Measurements from ENCODE around the gene CELA1. TPM values are rescaled to one million over a fixed set of nuclear protein-coding genes. Genes with fewer than 3 reads are reported as not detected.
"Not testable (repeated sequence)": the region's sequence is repeated elsewhere in the genome, so short reads cannot be mapped to it uniquely, and the experiment has no call there.

The CELA1 gene
- total RNA-seq, 1 experiment from 2014 or later = not detected

- H3K36me3 Mint-ChIP-seq (ENCODE audit: insufficient read depth, unreplicated experiment) = no peaks in the 10 kb centered on the region
- H3K4me1 Mint-ChIP-seq (ENCODE audit: low read depth, unreplicated experiment) = peaks cover 21% of the 10 kb centered on the region
- H3K27ac Mint-ChIP-seq (ENCODE audit: unreplicated experiment) = no peak overlapping the region
- H3K4me3 Mint-ChIP-seq (ENCODE audit: low read depth, unreplicated experiment) = no peak overlapping the region
- no peaks in the 10 kb centered on the region for H3K9me3 Mint-ChIP-seq (ENCODE audit: low read depth, unreplicated experiment)
- intact Hi-C loops (cut with micrococcal nuclease; ENCODE audit: unreplicated experiment) = no loop called here
- CTCF ChIA-PET = interaction anchor here (0.7 kb wide), 1 partner anchor 11 kb away, joined by 4 read pairs; no protein-coding TSS in a partner anchor
- TF ChIP-seq CTCF (IDR thresholded peaks at IDR 0.05; ENCODE audit: unreplicated experiment) = no peak
- BruUV-seq (replicated peaks) = no TSS peak
- no peak for DNase-seq
- H3K27me3 Mint-ChIP-seq (ENCODE audit: unreplicated experiment) = no peaks in the 10 kb centered on the region
Observed at GRCh38 chr12:51318846-51319599, 27.5 kb downstream of the CELA1 start.

DNA sequence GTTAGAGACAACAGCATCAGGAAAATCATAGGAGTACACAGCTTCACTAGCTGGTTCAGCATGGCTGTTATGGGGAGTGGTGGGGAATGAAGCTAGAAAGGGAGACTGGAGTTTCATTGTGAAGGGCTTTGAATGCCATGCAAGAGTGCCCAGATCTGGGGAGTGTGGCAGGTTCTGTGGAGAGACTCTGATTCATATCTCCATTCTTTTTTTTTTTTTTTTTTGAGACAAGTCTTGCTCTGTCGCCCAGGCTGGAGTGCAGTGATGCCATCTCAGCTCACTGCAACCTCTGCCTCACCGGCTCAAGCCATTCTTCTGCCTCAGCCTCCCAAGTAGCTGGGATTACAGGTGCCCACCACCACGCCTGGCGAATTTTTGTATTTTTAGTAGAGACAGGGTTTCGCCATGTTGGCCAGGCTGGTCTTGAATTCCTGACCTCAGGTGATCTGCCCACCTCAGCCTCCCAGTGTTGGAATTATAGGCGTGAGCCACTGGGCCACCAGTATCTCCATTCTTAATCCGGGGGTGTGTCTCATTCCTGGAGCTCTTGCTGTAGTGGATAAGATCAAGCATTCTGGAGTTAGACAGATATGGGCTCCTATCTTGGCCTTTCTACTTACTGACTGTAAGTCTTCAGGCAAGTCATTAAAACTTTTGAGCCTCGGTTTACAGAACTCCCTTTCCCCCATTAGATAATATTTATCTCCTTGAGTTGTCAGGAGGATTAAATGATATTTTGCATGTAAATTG lies 28.2 kb downstream of the CELA1 start:
- H3K36me3 Mint-ChIP-seq (ENCODE audit: insufficient read depth, unreplicated experiment); H3K4me3 Mint-ChIP-seq (ENCODE audit: low read depth, unreplicated experiment); H3K27ac Mint-ChIP-seq (ENCODE audit: unreplicated experiment); BruUV-seq (replicated peaks); intact Hi-C loops (cut with micrococcal nuclease; ENCODE audit: unreplicated experiment); DNase-seq; H3K9me3 Mint-ChIP-seq (ENCODE audit: low read depth, unreplicated experiment); H3K27me3 Mint-ChIP-seq (ENCODE audit: unreplicated experiment): not testable (repeated sequence)
- CTCF ChIA-PET = interaction anchor here (0.7 kb wide), 1 partner anchor 10 kb away, joined by 4 read pairs; no protein-coding TSS in a partner anchor
- H3K4me1 Mint-ChIP-seq (ENCODE audit: low read depth, unreplicated experiment) = peaks cover 21% of the 10 kb centered on the region

DNA sequence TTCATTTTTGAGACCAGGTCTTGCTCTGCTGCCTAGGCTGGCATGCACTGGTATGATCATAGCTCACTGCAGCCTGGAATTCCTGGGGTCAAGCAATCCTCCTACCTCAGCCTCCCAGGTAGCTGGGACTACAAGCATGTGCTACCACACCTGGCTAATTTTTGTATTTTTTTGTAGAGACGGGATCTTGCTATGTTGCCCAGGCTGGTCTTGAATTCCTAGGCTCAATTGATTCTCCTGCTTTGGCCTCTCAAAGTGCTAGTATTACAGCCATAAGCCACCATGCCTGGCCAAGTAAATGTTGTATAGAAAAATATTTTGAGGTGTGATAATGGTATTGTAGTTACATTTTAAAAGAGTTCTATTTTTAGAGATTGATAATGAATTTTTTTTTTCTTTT lies 35.1 kb downstream of the CELA1 start:
- CTCF ChIA-PET = no interaction called here

DNA sequence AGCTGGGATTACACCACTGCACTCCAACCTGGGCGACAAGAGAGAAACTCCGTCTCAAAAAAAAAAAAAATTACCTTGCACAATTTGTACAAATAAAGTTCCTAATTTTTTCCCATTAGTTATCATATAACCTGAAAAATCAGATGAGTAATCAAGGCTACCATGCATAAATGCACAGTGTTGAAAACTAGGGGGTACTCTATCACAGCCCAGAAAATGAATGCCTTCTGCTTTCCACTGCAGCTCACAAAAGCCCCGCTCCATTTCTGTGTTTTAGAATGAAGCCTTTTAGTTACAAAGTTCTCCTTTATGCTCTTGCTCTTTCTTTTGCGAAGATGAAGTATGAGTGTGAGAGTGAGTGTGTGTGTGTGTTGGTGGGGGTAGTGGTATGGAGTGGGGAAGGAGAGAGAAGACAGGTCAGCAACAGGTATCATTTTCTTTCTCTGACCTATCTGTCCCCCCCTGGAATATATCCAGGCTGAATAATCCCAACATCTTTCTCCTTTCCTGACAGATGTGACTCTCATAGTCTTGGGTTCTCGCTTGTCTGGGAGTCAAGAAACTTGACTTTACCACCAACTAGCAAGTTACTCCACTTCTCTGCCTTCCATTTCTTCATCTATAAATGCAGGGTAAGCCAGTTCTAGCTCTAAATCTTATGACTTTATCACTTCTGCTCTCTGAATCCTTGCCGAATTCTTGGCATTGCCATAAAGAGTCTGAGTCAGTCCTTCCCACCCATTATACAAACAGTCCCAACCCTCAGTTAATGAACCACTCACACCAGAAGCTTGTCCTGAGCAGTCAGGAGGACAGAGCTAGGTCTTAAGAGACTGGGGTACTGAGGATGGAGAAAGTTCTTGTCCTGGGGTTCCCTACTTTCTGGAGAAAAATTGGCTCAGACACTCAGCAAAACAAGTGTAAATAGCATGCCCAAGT lies 38.6 kb downstream of the CELA1 start:
- H3K4me3 Mint-ChIP-seq (ENCODE audit: low read depth, unreplicated experiment) = peak overlapping the region; percentile 44
- H3K4me1 Mint-ChIP-seq (ENCODE audit: low read depth, unreplicated experiment) = peaks cover 16% of the 10 kb centered on the region
- CTCF ChIA-PET = interaction anchor here (0.7 to 1.8 kb wide), 7 partner anchors 9 to 54 kb away, joined by 3 to 11 read pairs (median 4); partner anchors contain the start of gene SMAGP
- peak; percentile 50 for DNase-seq
- peak overlapping the region; percentile 97 for H3K27ac Mint-ChIP-seq (ENCODE audit: unreplicated experiment)
- no peaks in the 10 kb centered on the region for H3K9me3 Mint-ChIP-seq (ENCODE audit: low read depth, unreplicated experiment)
- TF ChIP-seq CTCF (IDR thresholded peaks at IDR 0.05; ENCODE audit: unreplicated experiment) = no peak
- H3K27me3 Mint-ChIP-seq (ENCODE audit: unreplicated experiment) = no peaks in the 10 kb centered on the region
- peaks cover 9% of the 10 kb centered on the region for H3K36me3 Mint-ChIP-seq (ENCODE audit: insufficient read depth, unreplicated experiment)
- intact Hi-C loops (cut with micrococcal nuclease; ENCODE audit: unreplicated experiment) = loop anchor here (5.0 kb wide), 1 partner anchor 41 kb away; no protein-coding TSS in a partner anchor
- no TSS peak for BruUV-seq (replicated peaks)

More for the DNA sequence above, 35.1 kb downstream of the CELA1 start:
- TF ChIP-seq CTCF (IDR thresholded peaks at IDR 0.05; ENCODE audit: unreplicated experiment) = no peak
- BruUV-seq (replicated peaks) = no TSS peak
- H3K9me3 Mint-ChIP-seq (ENCODE audit: low read depth, unreplicated experiment) = no peaks in the 10 kb centered on the region
- peaks cover 16% of the 10 kb centered on the region for H3K4me1 Mint-ChIP-seq (ENCODE audit: low read depth, unreplicated experiment)
- no peak overlapping the region for H3K4me3 Mint-ChIP-seq (ENCODE audit: low read depth, unreplicated experiment)
- no peaks in the 10 kb centered on the region for H3K27me3 Mint-ChIP-seq (ENCODE audit: unreplicated experiment)
- intact Hi-C loops (cut with micrococcal nuclease; ENCODE audit: unreplicated experiment) = no loop called here
- no peak for DNase-seq
- H3K36me3 Mint-ChIP-seq (ENCODE audit: insufficient read depth, unreplicated experiment) = peaks cover 9% of the 10 kb centered on the region
- H3K27ac Mint-ChIP-seq (ENCODE audit: unreplicated experiment) = no peak overlapping the region
